B cell (primary cell): ENCODE data around the gene STPG1. TPM values are rescaled to one million over a fixed set of nuclear protein-coding genes. Genes with fewer than 3 reads are reported as not detected.
A peak's percentile ranks its signal among the peaks of the same experiment; 100 is the strongest.

Experiments
- ATAC-seq: fragments of 200-7000 bp; cut with Tn5 transposase; one replicate; pipeline ENCODE4 v1.10.0; 2021; ENCODE audit warnings: low read depth, mild to moderate bottlenecking, moderate number of reproducible peaks, moderate library complexity
- CTCF ChIA-PET: fragments of 350-600 bp; sonication (Branson Sonifier 250); formaldehyde crosslinking; loops from one replicate; lab custom pipeline; 2021; ENCODE audit warnings: antibody characterized with exemption, inconsistent platforms; lab: Charles Lee
- POLR2A ChIA-PET: fragments of 350-600 bp; sonication (Branson Sonifier 250); formaldehyde crosslinking; loops from one replicate; lab custom pipeline; 2021; ENCODE audit warnings: antibody characterized with exemption; lab: Charles Lee
- DNase-seq: peaks from one replicate; pipeline ENCODE4 v3.0.0; 2013
- H2AFZ ChIP-seq: 2 replicates; pipeline ENCODE4 v1.6.1; 2012; ENCODE audit warnings: mild to moderate bottlenecking, low read depth, low read length; ENCODE audit not compliant: insufficient read depth, poor library complexity, severe bottlenecking
- H3K27ac ChIP-seq, 2 donors: 1 replicate in 1 of 2; 2 replicates in 1 of 2; pipeline ENCODE4 v1.5.1; 2012 to 2013; ENCODE audit warnings: low read length in 2 of 2, mild to moderate bottlenecking in 2 of 2, moderate library complexity in 1 of 2
- H3K27me3 ChIP-seq, 4 experiments: fragments of 200-600 bp in 1 of 4; sonication (generic) in 1 of 4; replicated peaks in 1 of 4; 1 replicate in 2 of 4; 2 replicates in 2 of 4; pipeline versions ENCODE4 v1.6.1 to v1.7.0; 2013 to 2016; ENCODE audit warnings: low read length in 3 of 4, mild to moderate bottlenecking in 2 of 4, mixed read lengths in 1 of 4, moderate library complexity in 1 of 4; ENCODE audit not compliant: insufficient read depth in 4 of 4, control insufficient read depth in 3 of 4; ENCODE audit errors: control extremely low read depth in 1 of 4
- H3K36me3 ChIP-seq, 2 experiments: replicated peaks in 1 of 2; 1 replicate in 1 of 2; 2 replicates in 1 of 2; pipeline versions ENCODE4 v1.6.1 to v1.7.1; 2013; ENCODE audit warnings: low read length in 1 of 2; ENCODE audit not compliant: insufficient read depth in 2 of 2, control insufficient read depth in 1 of 2; ENCODE audit errors: control extremely low read depth in 1 of 2, extremely low read depth in 1 of 2
- H3K4me1 ChIP-seq, 2 donors: fragments of 200-600 bp in 1 of 2; sonication (generic) in 1 of 2; 1 replicate in 1 of 2; 2 replicates in 1 of 2; pipeline versions ENCODE4 v1.5.1 to v1.6.1; 2013 to 2017; ENCODE audit warnings: low read length in 2 of 2; ENCODE audit not compliant: control insufficient read depth in 2 of 2, insufficient read depth in 2 of 2
- H3K4me2 ChIP-seq: replicated peaks from 2 replicates; pipeline ENCODE3; 2012; ENCODE audit warnings: mild to moderate bottlenecking, low read depth, low read length; ENCODE audit not compliant: poor library complexity, severe bottlenecking
- H3K4me3 ChIP-seq, 5 experiments: fragments of 200-600 bp in 1 of 5; sonication (generic) in 1 of 5; 1 replicate in 3 of 5; 2 replicates in 2 of 5; pipeline versions ENCODE4 v1.5.1 to v1.7.0; 2011 to 2016; ENCODE audit warnings: low read length in 4 of 5, mild to moderate bottlenecking in 4 of 5, low read depth in 2 of 5, control low read depth in 1 of 5, moderate library complexity in 1 of 5; ENCODE audit not compliant: insufficient read depth in 1 of 5; ENCODE audit errors: control extremely low read depth in 1 of 5, extremely low read depth in 1 of 5
- H3K79me2 ChIP-seq: fragments of 200-600 bp; sonication (generic); one replicate; pipeline ENCODE4 v1.6.0; 2016; ENCODE audit warnings: low read length; ENCODE audit not compliant: control insufficient read depth, insufficient read depth
- H3K9ac ChIP-seq: fragments of 200-600 bp; sonication (generic); 2 replicates; pipeline ENCODE4 v1.6.1; 2017; ENCODE audit warnings: mild to moderate bottlenecking, low read length, moderate library complexity
- H3K9me3 ChIP-seq, 3 donors: one replicate each; pipeline versions ENCODE4 v1.6.1 to v1.7.1; 2013; ENCODE audit warnings: low read length in 2 of 3; ENCODE audit not compliant: control insufficient read depth in 2 of 3, insufficient read depth in 1 of 3; ENCODE audit errors: control extremely low read depth in 1 of 3
- H4K20me1 ChIP-seq: 2 replicates; pipeline ENCODE4 v1.6.0; 2012; ENCODE audit warnings: mild to moderate bottlenecking, low read length; ENCODE audit not compliant: insufficient read depth, control insufficient read depth, poor library complexity, severe bottlenecking
- H3K27ac Mint-ChIP-seq: one replicate; pipeline ENCODE4 v1.8.0; 2021; ENCODE audit warnings: mixed read lengths
- H3K27me3 Mint-ChIP-seq: one replicate; pipeline ENCODE4 v1.8.0; 2021; ENCODE audit warnings: mixed read lengths
- H3K4me1 Mint-ChIP-seq: one replicate; pipeline ENCODE4 v1.8.0; 2021; ENCODE audit warnings: mixed read lengths
- H3K4me3 Mint-ChIP-seq: one replicate; pipeline ENCODE4 v1.8.0; 2021; ENCODE audit warnings: mixed read lengths
- H3K9me3 Mint-ChIP-seq: one replicate; pipeline ENCODE4 v1.8.0; 2022; ENCODE audit warnings: mixed read lengths; ENCODE audit not compliant: insufficient read depth
- CTCF ChIP-seq: fragments of 200-600 bp; IDR thresholded peaks from one replicate; pipeline ENCODE4 v1.8.0; 2022; ENCODE audit warnings: antibody characterized with exemption, mild to moderate bottlenecking
- EZH2 ChIP-seq: IDR thresholded peaks from 2 replicates; pipeline ENCODE4 v1.6.1; 2012; ENCODE audit warnings: borderline replicate concordance, low read depth, mild to moderate bottlenecking, moderate library complexity, low read length; ENCODE audit not compliant: insufficient read depth, poor library complexity, severe bottlenecking
- WGBS: methylation state at CpG from one replicate; pipeline ENCODE4 v1.1.5; 2013; ENCODE audit warnings: missing lambda C conversion rate; ENCODE audit not compliant: insufficient coverage; 5-methylcytosine and 5-hydroxymethylcytosine counted together
- intact Hi-C: fragments of 100-400 bp; cut with micrococcal nuclease; formaldehyde crosslinking; loops from one replicate; pipeline ENCODE4 v1.10.0; 2022
- polyA plus RNA-seq: library from polyadenylated mRNA; depleted of rRNA; stranded (reverse); fragments of >200 nt; gene quantifications from 2 replicates; pipeline ENCODE4 v1.2.3, GENCODE V29; 2012
- total RNA-seq, 2 donors: library from RNA; stranded (reverse); fragments of 120-200 nt in 1 of 2; gene quantifications; 1 replicate in 1 of 2; 2 replicates in 1 of 2; pipeline versions ENCODE4 v1.2.3 to v1.2.4, GENCODE V29; 2013 to 2022

STPG1 gene
- total and polyA plus RNA-seq, 2 donors (not counting 1 experiment from before 2014, with no cell fraction given), result 4.6 to 6.1 TPM

GRCh38 chr1:24389231-24389678 lies 24.3 kb downstream of the STPG1 start:
- Histone ChIP-seq H3K27me3 (no peaks in the 10 kb centered on the region), H3K36me3 (no peaks in the 10 kb centered on the region), H3K79me2 (no peaks in the 10 kb centered on the region), H3K4me1 (peaks cover 35 to 56% of the 10 kb centered on the region in 2 donors), H2AFZ (no peak overlapping the region), H4K20me1 (no peaks in the 10 kb centered on the region), H3K9ac (no peak overlapping the region), H3K4me2 (no peak overlapping the region), H3K27ac (no peak overlapping the region), H3K9me3 (no peaks in the 10 kb centered on the region), H3K4me3 (no peak overlapping the region)
- no peak for DNase-seq
- CTCF ChIA-PET, result interaction anchor here (0.7 to 8.0 kb wide), 3 partner anchors 190 to 239 kb away, joined by 4 to 98 read pairs (median 5); no protein-coding TSS in a partner anchor
- no peak for ATAC-seq
- H3K4me1 Mint-ChIP-seq, result peaks cover 50% of the 10 kb centered on the region
- H3K27ac Mint-ChIP-seq, result no peak overlapping the region
- WGBS, result 84% methylated on average over 2 of the region's 4 CpGs
- no peaks in the 10 kb centered on the region for H3K27me3 Mint-ChIP-seq
- intact Hi-C loops, result no loop called here
- POLR2A ChIA-PET, result interaction anchor here (0.6 kb wide), 1 partner anchor 190 kb away, joined by 4 read pairs; no protein-coding TSS in a partner anchor
- TF ChIP-seq EZH2 (no peak), CTCF (no peak)
- no peaks in the 10 kb centered on the region for H3K9me3 Mint-ChIP-seq
- no peak overlapping the region for H3K4me3 Mint-ChIP-seq

GRCh38 chr1:24388331-24388885 lies 25.2 kb downstream of the STPG1 start:
- Mint-ChIP-seq H3K27me3 (no peaks in the 10 kb centered on the region), H3K4me3 (no peak overlapping the region), H3K27ac (peak overlapping the region; percentile 26), H3K4me1 (peaks cover 51% of the 10 kb centered on the region), H3K9me3 (no peaks in the 10 kb centered on the region)
- no peak overlapping the region for H3K27ac ChIP-seq
- intact Hi-C loops, result no loop called here
- ChIA-PET POLR2A (no interaction called here), CTCF (interaction anchor here (1.0 to 8.0 kb wide), 5 partner anchors 180 to 238 kb away, joined by 3 to 98 read pairs (median 3); no protein-coding TSS in a partner anchor)
- WGBS, result 95% methylated on average over 3 of the region's 8 CpGs
- no peak for DNase-seq
- H3K9me3 ChIP-seq, result no peaks in the 10 kb centered on the region
- H3K4me1 ChIP-seq, result peaks cover 34 to 55% of the 10 kb centered on the region in 2 donors
- no peaks in the 10 kb centered on the region for H3K36me3 ChIP-seq
- no peak overlapping the region for H3K4me3 ChIP-seq
- H3K27me3 ChIP-seq, result no peaks in the 10 kb centered on the region
- no peak for TF ChIP-seq CTCF
- ATAC-seq, result no peak
- H3K9ac ChIP-seq, result no peak overlapping the region
- no peaks in the 10 kb centered on the region for H3K79me2 ChIP-seq
- H3K4me2 ChIP-seq, result no peak overlapping the region
- no peak overlapping the region for H2AFZ ChIP-seq
- no peaks in the 10 kb centered on the region for H4K20me1 ChIP-seq
